ENCODE measurements around the gene PTPRE.

DNA sequence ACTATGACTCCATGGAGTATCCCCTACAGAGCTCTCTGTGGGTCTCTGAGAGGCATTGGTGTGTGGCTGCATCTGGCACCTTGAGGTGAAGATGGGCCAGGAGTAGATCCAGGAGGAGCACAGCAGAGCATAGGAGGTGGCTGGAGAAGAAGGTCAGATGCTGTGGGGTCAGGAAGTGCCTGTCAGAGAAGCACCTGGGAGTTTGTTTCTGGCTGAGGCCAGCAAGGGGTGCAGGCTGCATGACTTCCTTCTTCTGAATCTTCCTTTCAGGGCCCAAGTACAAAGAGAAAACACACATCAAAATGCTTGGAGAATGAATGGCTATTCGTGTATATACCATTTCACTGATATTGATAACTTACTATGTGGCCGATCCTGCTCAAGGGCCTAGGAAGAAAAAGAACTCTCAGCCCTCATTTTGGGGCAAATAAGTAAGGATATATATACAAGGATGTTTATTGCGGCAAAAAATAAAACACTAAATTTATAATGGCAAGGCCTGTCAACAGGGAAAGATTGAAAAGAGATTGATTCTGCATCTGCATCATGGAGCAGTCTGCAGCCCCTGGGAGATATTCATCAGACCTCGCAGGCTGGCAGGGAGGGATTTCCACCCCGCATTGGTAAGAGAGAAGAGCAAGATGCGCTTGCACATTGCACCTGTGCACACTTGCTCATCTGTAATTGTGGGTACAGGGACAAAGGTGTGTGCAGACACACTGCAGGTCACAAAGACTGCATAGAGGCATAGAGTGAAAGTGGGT is 39.2 kb downstream of the PTPRE start:
- TF ChIP-seq EZH2 (IDR thresholded peaks at IDR 0.05) (no peak), POLR2AphosphoS5 (IDR thresholded peaks at IDR 0.05; ENCODE audit: borderline replicate concordance, low read depth, low read length) (no peak)
